ENCODE data around the gene ATP6V0B.

- TF ChIP-seq POLR2A (IDR thresholded peaks at IDR 0.05) (no peak), CTCF (IDR thresholded peaks at IDR 0.05) (no peak)
Observed at GRCh38 chr1:43934986-43935324, 39.8 kb upstream of the ATP6V0B start.
